ENCODE results near the gene ZBED4.
A peak's percentile ranks its signal among the peaks of the same experiment; 100 is the strongest.

The ZBED4 gene

GRCh38 chr22:49825436-49825835, 28.2 kb upstream of the ZBED4 start:
- H4K91ac ChIP-seq (ENCODE audit: low read depth, low read length, poor library complexity) = no peak overlapping the region
- H2AK5ac ChIP-seq (ENCODE audit: low read depth, low read length) = no peak overlapping the region
- peak overlapping the region in 1 of 2 donors; percentile 63 for H3K4me3 ChIP-seq (ENCODE audit: low read length in 2 of 2)
- no peak overlapping the region for H3K23ac ChIP-seq (ENCODE audit: low read depth, low read length, poor library complexity)
- H3K4ac ChIP-seq (ENCODE audit: low read length) = no peak overlapping the region
- no peak for DNase-seq (ENCODE audit: low spot score)
- H3K27ac ChIP-seq (replicated peaks; ENCODE audit: low read length) = no peak overlapping the region
- no peak overlapping the region for H3K4me2 ChIP-seq (ENCODE audit: insufficient read depth, low read length, poor library complexity, severe bottlenecking)
- peaks cover 38 to 55% of the 10 kb centered on the region in 2 donors for H3K36me3 ChIP-seq (replicated peaks in 1 of 2; ENCODE audit: control insufficient read depth in 2 of 2, insufficient read depth in 2 of 2, low read length in 2 of 2)
- no peak overlapping the region for H2BK15ac ChIP-seq (ENCODE audit: low read length)
- no peak overlapping the region for H4K8ac ChIP-seq (ENCODE audit: low read depth, low read length)
- no peak overlapping the region for H3K9ac ChIP-seq (ENCODE audit: low read depth, low read length, poor library complexity)
- H3K9me3 ChIP-seq (replicated peaks in 1 of 2; ENCODE audit: control insufficient read depth in 2 of 2, insufficient read depth in 1 of 2, low read depth in 1 of 2, low read length in 2 of 2) = peaks cover 2 to 13% of the 10 kb centered on the region in 2 donors
- no peak overlapping the region for H2BK5ac ChIP-seq (ENCODE audit: low read length)
- H2AFZ ChIP-seq (ENCODE audit: low read length) = no peak overlapping the region
- H2BK120ac ChIP-seq (ENCODE audit: low read depth, low read length) = no peak overlapping the region
- peaks cover 26% of the 10 kb centered on the region for H3K79me1 ChIP-seq (ENCODE audit: low read depth, low read length)
- H2BK12ac ChIP-seq (ENCODE audit: low read length) = no peak overlapping the region
- no CpG with 5 or more reads among the region's 10 CpGs for WGBS, 2 donors (ENCODE audit: extremely low coverage in 2 of 2, insufficient read length in 2 of 2, insufficient replicate concordance in 1 of 2)
- H3K4me1 ChIP-seq (ENCODE audit: control insufficient read depth in 2 of 2, insufficient read depth in 1 of 2, low read depth in 1 of 2, low read length in 2 of 2) = peaks cover 9 to 11% of the 10 kb centered on the region in 2 donors
- no peak overlapping the region for H3K18ac ChIP-seq (ENCODE audit: low read length)
- no peak overlapping the region for H3K14ac ChIP-seq (ENCODE audit: low read length)
- H3K27me3 ChIP-seq (ENCODE audit: control insufficient read depth in 3 of 3, insufficient read depth in 3 of 3, low read depth in 1 of 3, low read length in 3 of 3) = no peaks in the 10 kb centered on the region

DNA sequence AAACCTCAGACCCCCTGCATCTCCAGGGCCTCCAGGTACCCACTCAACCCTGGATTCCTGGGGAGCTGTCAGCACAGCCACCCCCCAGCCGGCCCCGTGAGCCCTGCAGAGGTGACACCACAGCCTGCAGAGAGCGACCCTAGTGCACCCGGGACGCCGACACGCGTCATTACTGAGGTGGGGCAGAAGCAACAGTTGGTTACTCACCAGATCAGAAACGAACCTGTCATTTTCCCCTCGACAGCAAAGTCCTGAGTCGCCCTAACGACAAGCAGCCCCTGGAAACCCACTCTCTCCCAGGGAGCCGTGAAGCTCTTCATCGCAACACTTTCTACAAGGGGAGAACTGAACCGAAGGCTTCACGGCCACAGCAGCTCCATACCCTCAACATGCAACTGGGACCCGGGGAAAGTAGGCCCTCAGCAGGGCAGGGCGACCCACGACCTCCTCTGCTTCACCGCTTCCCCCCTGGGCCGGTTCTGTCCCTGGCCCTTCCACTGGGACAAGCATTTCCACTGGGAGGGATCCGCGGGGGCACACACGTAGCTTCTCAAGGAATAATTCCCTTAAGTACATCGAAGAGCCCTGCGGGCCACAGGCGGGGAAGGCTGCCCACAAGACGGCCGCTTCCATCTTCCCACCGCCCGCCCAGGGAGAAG, 27.6 kb upstream of the ZBED4 start:
- Histone ChIP-seq H2BK5ac (ENCODE audit: low read length) (no peak overlapping the region), H3K4me1 (ENCODE audit: control insufficient read depth in 2 of 2, insufficient read depth in 1 of 2, low read depth in 1 of 2, low read length in 2 of 2) (peaks cover 9 to 11% of the 10 kb centered on the region in 2 donors), H3K23ac (ENCODE audit: low read depth, low read length, poor library complexity) (no peak overlapping the region), H3K9me3 (replicated peaks in 1 of 2; ENCODE audit: control insufficient read depth in 2 of 2, insufficient read depth in 1 of 2, low read depth in 1 of 2, low read length in 2 of 2) (peaks cover 2 to 16% of the 10 kb centered on the region in 2 donors), H2BK12ac (ENCODE audit: low read length) (no peak overlapping the region), H3K4me3 (ENCODE audit: low read length in 2 of 2) (peak overlapping the region; percentile 63 to 92), H2BK120ac (ENCODE audit: low read depth, low read length) (no peak overlapping the region), H4K8ac (ENCODE audit: low read depth, low read length) (no peak overlapping the region), H3K4me2 (ENCODE audit: insufficient read depth, low read length, poor library complexity, severe bottlenecking) (peak overlapping the region; percentile 82), H3K79me1 (ENCODE audit: low read depth, low read length) (peaks cover 26% of the 10 kb centered on the region), H2AK5ac (ENCODE audit: low read depth, low read length) (peak overlapping the region; percentile 98), H3K27me3 (ENCODE audit: control insufficient read depth in 3 of 3, insufficient read depth in 3 of 3, low read depth in 1 of 3, low read length in 3 of 3) (no peaks in the 10 kb centered on the region), H3K14ac (ENCODE audit: low read length) (peak overlapping the region; percentile 42), H3K4ac (ENCODE audit: low read length) (no peak overlapping the region), H3K36me3 (replicated peaks in 1 of 2; ENCODE audit: control insufficient read depth in 2 of 2, insufficient read depth in 2 of 2, low read length in 2 of 2) (peaks cover 31 to 49% of the 10 kb centered on the region in 2 donors), H3K27ac (replicated peaks; ENCODE audit: low read length) (no peak overlapping the region), H3K18ac (ENCODE audit: low read length) (peak overlapping the region; percentile 86), H2AFZ (ENCODE audit: low read length) (no peak overlapping the region), H2BK15ac (ENCODE audit: low read length) (no peak overlapping the region), H3K9ac (ENCODE audit: low read depth, low read length, poor library complexity) (peak overlapping the region; percentile 90), H4K91ac (ENCODE audit: low read depth, low read length, poor library complexity) (no peak overlapping the region)
- DNase-seq (ENCODE audit: low spot score) = no peak
- WGBS, 2 donors (ENCODE audit: extremely low coverage in 2 of 2, insufficient read length in 2 of 2, insufficient replicate concordance in 1 of 2) = no CpG with 5 or more reads among the region's 31 CpGs

DNA sequence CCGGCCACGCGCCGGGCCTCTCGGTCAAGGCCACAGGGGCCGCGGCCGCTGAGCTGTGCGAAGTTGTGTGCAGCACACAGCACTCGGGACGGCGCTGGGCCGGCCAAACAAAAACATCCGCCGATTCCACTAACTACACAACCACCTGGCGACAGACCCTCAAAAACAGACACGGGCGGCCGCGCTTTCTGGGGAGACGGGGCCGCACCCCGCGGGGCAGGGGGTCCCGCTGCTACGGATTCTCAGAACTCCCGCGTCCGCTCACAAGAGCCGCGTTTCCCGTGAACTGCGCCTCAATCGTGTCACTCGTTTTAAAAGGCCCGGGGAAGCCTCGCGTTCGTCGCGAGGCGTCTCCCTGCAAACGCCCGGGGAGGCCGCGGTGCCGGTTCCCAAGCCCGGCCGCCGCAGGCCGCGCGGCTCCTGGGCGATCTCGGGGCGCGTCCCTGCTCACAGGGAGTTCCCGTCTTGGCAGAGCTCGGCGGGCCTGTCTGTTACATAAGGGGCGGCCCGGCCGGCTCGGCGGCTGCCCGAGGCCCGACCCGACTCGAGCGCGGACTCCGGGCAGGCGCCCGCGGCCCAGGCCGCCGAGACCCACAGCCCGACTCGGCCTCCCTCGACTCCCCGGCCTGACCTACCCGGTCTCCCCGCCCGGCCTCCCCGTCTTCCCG, 26.9 kb upstream of the ZBED4 start:
- H3K79me1 ChIP-seq (ENCODE audit: low read depth, low read length) = peaks cover 23% of the 10 kb centered on the region
- no peak overlapping the region for H4K8ac ChIP-seq (ENCODE audit: low read depth, low read length)
- peak overlapping the region; percentile 42 for H3K14ac ChIP-seq (ENCODE audit: low read length)
- peak overlapping the region; percentile 98 for H2AK5ac ChIP-seq (ENCODE audit: low read depth, low read length)
- no CpG with 5 or more reads among the region's 86 CpGs for WGBS, 2 donors (ENCODE audit: extremely low coverage in 2 of 2, insufficient read length in 2 of 2, insufficient replicate concordance in 1 of 2)
- H3K4me1 ChIP-seq (ENCODE audit: control insufficient read depth in 2 of 2, insufficient read depth in 1 of 2, low read depth in 1 of 2, low read length in 2 of 2) = peaks cover 9 to 11% of the 10 kb centered on the region in 2 donors
- no peak for DNase-seq (ENCODE audit: low spot score)
- no peak overlapping the region for H4K91ac ChIP-seq (ENCODE audit: low read depth, low read length, poor library complexity)
- peak overlapping the region; percentile 57 for H2BK120ac ChIP-seq (ENCODE audit: low read depth, low read length)
- no peak overlapping the region for H2BK5ac ChIP-seq (ENCODE audit: low read length)
- peak overlapping the region; percentile 86 for H3K18ac ChIP-seq (ENCODE audit: low read length)
- H3K36me3 ChIP-seq (replicated peaks in 1 of 2; ENCODE audit: control insufficient read depth in 2 of 2, insufficient read depth in 2 of 2, low read length in 2 of 2) = peaks cover 28 to 42% of the 10 kb centered on the region in 2 donors
- peaks cover 2 to 23% of the 10 kb centered on the region in 2 donors for H3K9me3 ChIP-seq (replicated peaks in 1 of 2; ENCODE audit: control insufficient read depth in 2 of 2, insufficient read depth in 1 of 2, low read depth in 1 of 2, low read length in 2 of 2)
- H3K9ac ChIP-seq (ENCODE audit: low read depth, low read length, poor library complexity) = peak overlapping the region; percentile 90
- H3K27ac ChIP-seq (replicated peaks; ENCODE audit: low read length) = no peak overlapping the region
- no peaks in the 10 kb centered on the region for H3K27me3 ChIP-seq (ENCODE audit: control insufficient read depth in 3 of 3, insufficient read depth in 3 of 3, low read depth in 1 of 3, low read length in 3 of 3)
- H2AFZ ChIP-seq (ENCODE audit: low read length) = peak overlapping the region; percentile 49
- peak overlapping the region; percentile 13 for H3K23ac ChIP-seq (ENCODE audit: low read depth, low read length, poor library complexity)
- H3K4me3 ChIP-seq (ENCODE audit: low read length in 2 of 2) = peak overlapping the region; percentile 63 to 92
- H3K4me2 ChIP-seq (ENCODE audit: insufficient read depth, low read length, poor library complexity, severe bottlenecking) = peak overlapping the region; percentile 82
- H2BK15ac ChIP-seq (ENCODE audit: low read length) = peak overlapping the region; percentile 31
- no peak overlapping the region for H2BK12ac ChIP-seq (ENCODE audit: low read length)
- H3K4ac ChIP-seq (ENCODE audit: low read length) = no peak overlapping the region

DNA sequence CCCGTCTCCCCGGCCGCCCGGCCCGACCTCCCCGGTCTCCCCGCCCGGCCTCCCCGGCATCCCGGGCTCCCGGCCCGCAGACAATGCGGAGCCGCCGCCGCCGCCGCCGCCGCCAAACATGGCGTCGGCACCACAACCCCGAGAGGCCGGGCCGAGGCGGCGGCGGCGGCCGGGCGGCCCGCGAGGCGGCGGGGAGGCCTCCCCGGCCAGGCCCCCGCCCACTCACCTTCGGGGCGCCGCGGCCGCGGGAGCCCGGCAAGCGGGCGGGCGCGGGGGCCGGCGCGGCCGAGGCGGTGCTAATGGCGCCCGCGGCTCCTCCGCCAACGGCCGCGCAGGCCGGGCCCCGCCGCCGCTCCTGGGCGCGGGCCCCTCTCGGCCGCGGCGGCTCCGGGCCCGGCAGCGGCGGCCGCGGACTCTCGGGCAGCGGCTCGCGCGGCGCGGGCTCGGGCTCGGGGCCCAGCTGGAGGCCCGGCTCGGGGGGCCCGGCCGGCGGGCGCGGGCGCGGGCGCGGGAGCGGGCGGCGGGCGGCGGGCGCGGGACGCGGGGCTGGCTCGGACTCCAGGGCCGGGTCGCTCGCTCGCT, 26.3 kb upstream of the ZBED4 start:
- Histone ChIP-seq H4K91ac (ENCODE audit: low read depth, low read length, poor library complexity) (no peak overlapping the region), H3K4me2 (ENCODE audit: insufficient read depth, low read length, poor library complexity, severe bottlenecking) (peak overlapping the region; percentile 82), H3K4me1 (ENCODE audit: control insufficient read depth in 2 of 2, insufficient read depth in 1 of 2, low read depth in 1 of 2, low read length in 2 of 2) (peaks cover 9 to 11% of the 10 kb centered on the region in 2 donors), H3K27ac (replicated peaks; ENCODE audit: low read length) (no peak overlapping the region), H2BK15ac (ENCODE audit: low read length) (peak overlapping the region; percentile 31), H3K4ac (ENCODE audit: low read length) (no peak overlapping the region), H3K79me1 (ENCODE audit: low read depth, low read length) (peaks cover 22% of the 10 kb centered on the region), H3K27me3 (ENCODE audit: control insufficient read depth in 3 of 3, insufficient read depth in 3 of 3, low read depth in 1 of 3, low read length in 3 of 3) (no peaks in the 10 kb centered on the region), H2AFZ (ENCODE audit: low read length) (peak overlapping the region; percentile 49), H2BK5ac (ENCODE audit: low read length) (no peak overlapping the region), H3K9me3 (replicated peaks in 1 of 2; ENCODE audit: control insufficient read depth in 2 of 2, insufficient read depth in 1 of 2, low read depth in 1 of 2, low read length in 2 of 2) (peaks cover 2 to 24% of the 10 kb centered on the region in 2 donors), H3K4me3 (ENCODE audit: low read length in 2 of 2) (peak overlapping the region; percentile 63 to 92), H3K14ac (ENCODE audit: low read length) (peak overlapping the region; percentile 23), H3K9ac (ENCODE audit: low read depth, low read length, poor library complexity) (peak overlapping the region; percentile 90), H2AK5ac (ENCODE audit: low read depth, low read length) (peak overlapping the region; percentile 98), H4K8ac (ENCODE audit: low read depth, low read length) (no peak overlapping the region), H3K36me3 (replicated peaks in 1 of 2; ENCODE audit: control insufficient read depth in 2 of 2, insufficient read depth in 2 of 2, low read length in 2 of 2) (peaks cover 27 to 36% of the 10 kb centered on the region in 2 donors), H2BK120ac (ENCODE audit: low read depth, low read length) (peak overlapping the region; percentile 57), H2BK12ac (ENCODE audit: low read length) (no peak overlapping the region), H3K18ac (ENCODE audit: low read length) (peak overlapping the region; percentile 86), H3K23ac (ENCODE audit: low read depth, low read length, poor library complexity) (no peak overlapping the region)
- WGBS, 2 donors (ENCODE audit: extremely low coverage in 2 of 2, insufficient read length in 2 of 2, insufficient replicate concordance in 1 of 2) = no CpG with 5 or more reads among the region's 110 CpGs
- no peak for DNase-seq (ENCODE audit: low spot score)

All from neuronal stem cell (in vitro differentiated cells).